ENCODE measurements around the gene MTCL3.
"Not testable (repeated sequence)": the region's sequence is repeated elsewhere in the genome, so short reads cannot be mapped to it uniquely, and the experiment has no call there.

MTCL3 gene

DNA sequence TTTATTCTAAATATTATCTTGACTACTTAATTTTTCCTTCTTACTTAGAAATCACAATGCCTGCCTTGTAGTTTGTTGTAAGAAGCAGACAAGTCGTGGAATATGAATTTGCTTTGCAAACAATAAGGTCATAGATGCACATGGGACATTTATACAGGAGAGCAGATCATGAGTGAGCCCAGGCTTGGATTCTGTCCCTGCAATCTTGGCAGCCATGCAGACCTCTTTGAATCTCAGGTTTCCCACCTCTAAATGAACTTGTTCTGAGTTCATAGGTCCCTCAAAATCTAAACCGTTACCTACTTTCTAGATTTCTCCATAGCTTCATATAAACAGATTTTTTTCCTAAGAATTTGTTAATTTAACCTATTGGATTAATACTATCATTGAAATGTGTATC is 79.4 kb downstream of the MTCL3 start:
- no peak overlapping the region for H3K4me3 ChIP-seq (ENCODE audit: low read depth, low read length)
- TF ChIP-seq, protein P1, sequence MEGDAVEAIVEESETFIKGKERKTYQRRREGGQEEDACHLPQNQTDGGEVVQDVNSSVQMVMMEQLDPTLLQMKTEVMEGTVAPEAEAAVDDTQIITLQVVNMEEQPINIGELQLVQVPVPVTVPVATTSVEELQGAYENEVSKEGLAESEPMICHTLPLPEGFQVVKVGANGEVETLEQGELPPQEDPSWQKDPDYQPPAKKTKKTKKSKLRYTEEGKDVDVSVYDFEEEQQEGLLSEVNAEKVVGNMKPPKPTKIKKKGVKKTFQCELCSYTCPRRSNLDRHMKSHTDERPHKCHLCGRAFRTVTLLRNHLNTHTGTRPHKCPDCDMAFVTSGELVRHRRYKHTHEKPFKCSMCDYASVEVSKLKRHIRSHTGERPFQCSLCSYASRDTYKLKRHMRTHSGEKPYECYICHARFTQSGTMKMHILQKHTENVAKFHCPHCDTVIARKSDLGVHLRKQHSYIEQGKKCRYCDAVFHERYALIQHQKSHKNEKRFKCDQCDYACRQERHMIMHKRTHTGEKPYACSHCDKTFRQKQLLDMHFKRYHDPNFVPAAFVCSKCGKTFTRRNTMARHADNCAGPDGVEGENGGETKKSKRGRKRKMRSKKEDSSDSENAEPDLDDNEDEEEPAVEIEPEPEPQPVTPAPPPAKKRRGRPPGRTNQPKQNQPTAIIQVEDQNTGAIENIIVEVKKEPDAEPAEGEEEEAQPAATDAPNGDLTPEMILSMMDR (IDR thresholded peaks at IDR 0.05; ENCODE audit: borderline replicate concordance, insufficient read depth, low read depth, low read length), result no peak

DNA sequence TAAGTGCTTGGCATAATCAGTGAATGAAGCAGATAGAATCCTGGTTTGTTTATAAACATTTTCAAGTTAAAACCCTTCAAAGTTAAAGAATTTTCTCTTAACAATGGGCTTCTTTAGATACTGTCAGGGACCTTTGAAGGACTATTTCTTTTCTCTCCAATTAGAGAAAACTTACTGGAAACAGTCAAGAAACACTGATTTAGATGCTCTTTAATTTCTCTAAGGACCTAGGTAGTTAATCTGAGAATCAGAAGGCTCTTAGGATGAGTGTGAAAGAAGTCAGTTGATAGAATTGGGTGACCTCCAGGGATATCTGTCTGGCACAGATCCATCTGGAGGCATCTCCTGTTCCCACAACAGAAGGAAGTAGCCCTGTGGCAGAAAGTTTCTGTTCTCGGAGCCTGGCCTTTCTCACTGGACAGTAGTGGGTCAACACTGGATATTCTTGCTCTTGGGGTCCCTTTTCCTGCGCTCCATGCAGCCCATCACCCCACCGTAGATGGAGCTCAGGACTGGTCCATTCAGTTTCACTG is 82.5 kb downstream of the MTCL3 start:
- no peak overlapping the region for H3K4me3 ChIP-seq (ENCODE audit: low read depth, low read length)
- TF ChIP-seq, protein P1 (IDR thresholded peaks at IDR 0.05; ENCODE audit: borderline replicate concordance, insufficient read depth, low read depth, low read length), result no peak

DNA sequence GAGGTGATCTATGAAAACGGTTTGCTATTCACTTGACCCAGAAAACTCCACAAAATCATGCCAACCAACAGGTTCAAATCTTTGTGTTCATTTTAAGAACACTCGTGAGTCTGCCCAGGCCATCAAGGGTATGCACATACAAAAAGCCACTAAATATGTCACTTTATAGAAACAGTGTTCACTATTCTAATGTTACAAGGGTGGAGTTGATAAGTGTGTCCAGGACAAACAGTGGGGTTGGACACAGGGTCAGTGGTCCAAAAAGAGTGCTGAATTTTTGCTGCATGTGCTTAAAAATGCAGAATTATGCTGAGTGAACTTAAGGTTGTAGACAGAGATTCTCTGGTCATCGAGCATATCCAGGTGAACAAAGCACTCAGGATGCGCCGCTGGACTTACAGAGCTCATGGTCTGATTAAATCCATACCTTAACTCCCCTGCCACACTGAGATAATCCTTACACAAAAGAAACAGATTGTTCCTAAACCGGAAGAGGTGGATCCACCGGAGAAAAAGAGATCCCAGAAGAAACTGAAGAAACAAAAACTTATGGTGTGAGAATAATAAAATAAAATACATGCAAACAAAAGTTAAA is 83.4 kb downstream of the MTCL3 start:
- TF ChIP-seq, protein P1 (IDR thresholded peaks at IDR 0.05; ENCODE audit: borderline replicate concordance, insufficient read depth, low read depth, low read length), result no peak
- H3K4me3 ChIP-seq (ENCODE audit: low read depth, low read length), result no peak overlapping the region

DNA sequence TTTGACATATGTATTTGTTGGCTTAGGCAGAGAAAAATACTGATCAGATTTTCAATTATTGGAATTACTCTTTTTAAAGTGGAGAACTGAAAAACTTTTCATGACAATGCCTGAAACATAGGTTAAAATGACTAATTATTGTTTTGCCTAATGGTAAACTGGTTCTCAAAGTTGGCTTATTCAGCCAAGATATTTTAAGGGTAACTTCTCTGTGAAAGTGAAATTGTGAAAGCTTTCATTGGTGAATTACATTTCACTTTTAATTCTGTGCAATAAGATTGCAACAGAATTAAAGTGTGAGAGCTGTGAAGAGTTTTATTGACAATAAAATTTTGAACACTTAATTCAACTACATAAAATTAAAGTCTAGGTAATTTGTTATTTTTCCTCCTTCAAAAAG is 84.5 kb downstream of the MTCL3 start:
- TF ChIP-seq, protein P1 (IDR thresholded peaks at IDR 0.05; ENCODE audit: borderline replicate concordance, insufficient read depth, low read depth, low read length), result no peak
- no peak overlapping the region for H3K4me3 ChIP-seq (ENCODE audit: low read depth, low read length)

DNA sequence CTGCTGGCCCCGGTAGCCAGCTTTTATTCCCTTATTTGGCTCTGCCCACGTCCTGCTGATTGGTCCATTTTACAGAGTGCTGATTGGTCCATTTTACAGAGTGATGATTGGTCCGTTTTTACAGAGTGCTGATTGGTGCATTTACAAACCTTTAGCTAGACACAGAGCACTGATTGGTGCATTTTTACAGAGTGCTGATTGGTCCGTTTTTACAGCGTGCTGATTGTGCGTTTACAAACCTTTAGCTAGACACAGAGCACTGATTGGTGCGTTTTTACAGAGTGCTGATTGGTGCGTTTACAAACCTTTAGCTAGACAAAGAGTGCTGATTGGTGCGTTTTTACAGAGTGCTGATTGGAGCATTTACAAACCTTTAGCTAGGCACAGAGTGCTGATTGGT is 90.6 kb downstream of the MTCL3 start:
- not testable (repeated sequence) for H3K4me3 ChIP-seq (ENCODE audit: low read depth, low read length)

DNA sequence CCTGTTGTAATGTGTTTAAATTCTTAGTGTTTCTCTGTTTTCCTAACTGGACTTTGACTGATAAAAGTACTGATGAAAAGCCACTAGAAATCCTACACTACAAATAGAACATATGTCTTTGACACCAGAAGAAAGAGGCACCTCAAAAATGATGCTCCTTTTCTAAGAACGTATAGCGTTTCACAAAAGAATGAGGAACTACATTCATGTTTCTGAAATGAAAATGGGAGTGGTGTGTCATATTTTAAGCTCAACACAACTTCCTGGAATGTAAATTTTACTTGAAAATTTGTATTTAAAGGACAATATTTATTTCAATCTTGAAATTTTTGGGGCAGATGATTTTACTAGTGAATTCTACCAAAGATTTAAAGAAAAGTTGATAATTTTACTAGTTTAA is 95.2 kb downstream of the MTCL3 start:
- H3K4me3 ChIP-seq (ENCODE audit: low read depth, low read length), result no peak overlapping the region
- TF ChIP-seq, protein P1 (IDR thresholded peaks at IDR 0.05; ENCODE audit: borderline replicate concordance, insufficient read depth, low read depth, low read length), result no peak

Measured in GM12875 (cell line).